Measurements from ENCODE around the gene CLDN7.
A peak's percentile ranks its signal among the peaks of the same experiment; 100 is the strongest.

Gene CLDN7

GRCh38 chr17:7222093-7222971 is 39.9 kb downstream of the CLDN7 start:
- no peak for ATAC-seq
- TF ChIP-seq SNAI2 (CRISPR knock-in tag; IDR thresholded peaks at IDR 0.05) = no peak
- TF ChIP-seq CSRNP3 (CRISPR knock-in tag; IDR thresholded peaks at IDR 0.05) = no peak
- no peak for TF ChIP-seq ZFP3 (CRISPR knock-in tag; IDR thresholded peaks at IDR 0.05)
- TF ChIP-seq POU6F1 (CRISPR knock-in tag; IDR thresholded peaks at IDR 0.05; ENCODE audit: borderline replicate concordance, low read depth) = no peak
- no peak for TF ChIP-seq RARB (CRISPR knock-in tag; IDR thresholded peaks at IDR 0.05)
- TF ChIP-seq ZNF8 (CRISPR knock-in tag; IDR thresholded peaks at IDR 0.05) = no peak
- no peak for TF ChIP-seq ZNF70 (CRISPR knock-in tag; IDR thresholded peaks at IDR 0.05)
- TF ChIP-seq TCF4 (CRISPR knock-in tag; IDR thresholded peaks at IDR 0.05; ENCODE audit: borderline replicate concordance) = no peak

GRCh38 chr17:7221278-7222092 is 40.8 kb downstream of the CLDN7 start:
- ATAC-seq = no peak
- TF ChIP-seq ZNF565 (CRISPR knock-in tag; conservative IDR thresholded peaks at IDR 0.05; ENCODE audit: low read depth) (no peak), TOX (CRISPR knock-in tag; IDR thresholded peaks at IDR 0.05; ENCODE audit: borderline replicate concordance) (no peak), ISL1 (CRISPR knock-in tag; IDR thresholded peaks at IDR 0.05) (no peak), TCF4 (CRISPR knock-in tag; IDR thresholded peaks at IDR 0.05; ENCODE audit: borderline replicate concordance) (no peak)

- peak; percentile 84 for TF ChIP-seq GLIS3 (CRISPR knock-in tag; IDR thresholded peaks at IDR 0.05)
- TF ChIP-seq TCF4 (CRISPR knock-in tag; IDR thresholded peaks at IDR 0.05; ENCODE audit: borderline replicate concordance) = 0 out of 2 replicates have a peak, but pooled peaks have one; percentile 17
- TF ChIP-seq TOX (CRISPR knock-in tag; IDR thresholded peaks at IDR 0.05; ENCODE audit: borderline replicate concordance) = no peak
- peak; percentile 45; the same call in 1 of the 2 replicates for TF ChIP-seq ZNF70 (CRISPR knock-in tag; IDR thresholded peaks at IDR 0.05)
- TF ChIP-seq ESRRG (CRISPR knock-in tag; IDR thresholded peaks at IDR 0.05) = 0 out of 2 replicates have a peak, but pooled peaks have one; percentile 16
- 0 out of 2 replicates have a peak, but pooled peaks have one; percentile 4 for TF ChIP-seq ZC3H10 (CRISPR knock-in tag; IDR thresholded peaks at IDR 0.05)
- TF ChIP-seq PATZ1 (CRISPR knock-in tag; IDR thresholded peaks at IDR 0.05; ENCODE audit: borderline replicate concordance) = 0 out of 2 replicates have a peak, but pooled peaks have one; percentile 12
- TF ChIP-seq ZNF8 (CRISPR knock-in tag; IDR thresholded peaks at IDR 0.05) = 0 out of 2 replicates have a peak, but pooled peaks have one; percentile 11
- no peak for TF ChIP-seq TSHZ2 (CRISPR knock-in tag; IDR thresholded peaks at IDR 0.05)
- peak; percentile 63 for ATAC-seq
Measured at GRCh38 chr17:7220593-7221277, 41.5 kb downstream of the CLDN7 start.

All from SK-N-SH treated with all-trans-retinoic acid at 6 μM for 48 hours (cell line).